Measurements from ENCODE around the gene HCRTR1. TPM values are rescaled to one million over a fixed set of nuclear protein-coding genes. Genes with fewer than 3 reads are reported as not detected.

Gene HCRTR1
- total and polyA plus RNA-seq, 8 donors = 0.14 to 0.24 (median 0.17) TPM; not detected in 4

DNA sequence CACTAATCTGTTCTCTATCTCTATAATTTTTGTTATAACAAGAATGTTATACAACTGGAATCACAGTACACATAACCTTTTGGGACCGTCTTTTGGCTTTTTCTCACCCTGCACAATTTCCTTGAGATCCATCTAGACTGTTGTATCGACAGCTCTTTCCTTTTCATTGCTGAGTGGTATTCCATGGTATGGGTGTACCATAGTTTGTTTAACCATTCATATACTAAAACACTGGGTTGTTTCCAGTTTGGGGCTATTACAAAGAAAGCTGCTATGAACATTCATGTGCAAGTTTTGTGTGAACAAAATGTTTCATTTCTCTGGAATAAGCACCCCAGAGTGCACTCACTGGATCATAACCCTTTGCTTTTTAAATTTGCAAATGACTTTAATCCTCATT is 15.4 kb upstream of the HCRTR1 start:
- Histone ChIP-seq H3K27ac (no peak overlapping the region), H3K4me1 (no peaks in the 10 kb centered on the region), H3K36me3 (no peaks in the 10 kb centered on the region), H3K9me3 (no peaks in the 10 kb centered on the region), H3K4me3 (no peak overlapping the region), H3K27me3 (no peaks in the 10 kb centered on the region)
- ATAC-seq (no peak), DNase-seq (no peak)
- TF ChIP-seq, protein P1, sequence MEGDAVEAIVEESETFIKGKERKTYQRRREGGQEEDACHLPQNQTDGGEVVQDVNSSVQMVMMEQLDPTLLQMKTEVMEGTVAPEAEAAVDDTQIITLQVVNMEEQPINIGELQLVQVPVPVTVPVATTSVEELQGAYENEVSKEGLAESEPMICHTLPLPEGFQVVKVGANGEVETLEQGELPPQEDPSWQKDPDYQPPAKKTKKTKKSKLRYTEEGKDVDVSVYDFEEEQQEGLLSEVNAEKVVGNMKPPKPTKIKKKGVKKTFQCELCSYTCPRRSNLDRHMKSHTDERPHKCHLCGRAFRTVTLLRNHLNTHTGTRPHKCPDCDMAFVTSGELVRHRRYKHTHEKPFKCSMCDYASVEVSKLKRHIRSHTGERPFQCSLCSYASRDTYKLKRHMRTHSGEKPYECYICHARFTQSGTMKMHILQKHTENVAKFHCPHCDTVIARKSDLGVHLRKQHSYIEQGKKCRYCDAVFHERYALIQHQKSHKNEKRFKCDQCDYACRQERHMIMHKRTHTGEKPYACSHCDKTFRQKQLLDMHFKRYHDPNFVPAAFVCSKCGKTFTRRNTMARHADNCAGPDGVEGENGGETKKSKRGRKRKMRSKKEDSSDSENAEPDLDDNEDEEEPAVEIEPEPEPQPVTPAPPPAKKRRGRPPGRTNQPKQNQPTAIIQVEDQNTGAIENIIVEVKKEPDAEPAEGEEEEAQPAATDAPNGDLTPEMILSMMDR (IDR thresholded peaks at IDR 0.05) = no peak
- intact Hi-C loops (cut with DNase I) = no loop called here

DNA sequence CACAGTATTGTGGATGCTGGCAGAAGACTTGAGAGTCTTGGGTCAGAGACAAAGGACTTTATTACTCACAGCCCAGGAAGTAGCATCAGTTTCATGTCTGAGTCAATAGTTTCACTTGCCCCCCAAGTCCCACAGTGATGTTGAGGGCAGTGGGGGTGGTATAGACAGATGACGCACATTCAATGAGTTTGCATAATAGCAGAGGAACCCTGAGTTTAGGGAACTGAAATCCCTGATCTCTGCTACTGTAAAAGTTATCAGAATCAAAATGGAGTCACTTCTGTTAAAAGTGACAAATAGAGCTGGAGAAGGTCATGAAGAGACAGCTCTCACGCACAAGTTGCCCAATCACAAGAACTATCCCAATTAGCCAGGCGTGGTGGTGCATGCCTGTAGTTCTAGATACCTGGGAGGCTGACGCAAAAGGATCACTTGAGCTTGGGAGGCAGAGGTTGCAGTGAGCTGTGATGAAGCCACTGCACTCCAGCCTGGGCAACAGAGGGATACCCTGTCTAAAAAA is 11.5 kb upstream of the HCRTR1 start:
- DNase-seq = no peak
- ATAC-seq = peak; percentile 49
- no peaks in the 10 kb centered on the region for H3K4me1 ChIP-seq
- no peak overlapping the region for H3K4me3 ChIP-seq
- TF ChIP-seq, protein P1 (IDR thresholded peaks at IDR 0.05) = no peak
- intact Hi-C loops (cut with DNase I) = no loop called here
- H3K9me3 ChIP-seq = no peaks in the 10 kb centered on the region
- no peaks in the 10 kb centered on the region for H3K27me3 ChIP-seq
- H3K27ac ChIP-seq = no peak overlapping the region
- no peaks in the 10 kb centered on the region for H3K36me3 ChIP-seq

GRCh38 chr1:31607360-31607759 is 10.1 kb upstream of the HCRTR1 start:
- H3K36me3 ChIP-seq = no peaks in the 10 kb centered on the region
- intact Hi-C loops (cut with DNase I) = no loop called here
- H3K4me1 ChIP-seq = no peaks in the 10 kb centered on the region
- TF ChIP-seq, protein P1 (IDR thresholded peaks at IDR 0.05) = no peak
- no peaks in the 10 kb centered on the region for H3K27me3 ChIP-seq
- no peak overlapping the region for H3K4me3 ChIP-seq
- ATAC-seq (no peak), DNase-seq (no peak)
- no peaks in the 10 kb centered on the region for H3K9me3 ChIP-seq
- no peak overlapping the region for H3K27ac ChIP-seq

DNA sequence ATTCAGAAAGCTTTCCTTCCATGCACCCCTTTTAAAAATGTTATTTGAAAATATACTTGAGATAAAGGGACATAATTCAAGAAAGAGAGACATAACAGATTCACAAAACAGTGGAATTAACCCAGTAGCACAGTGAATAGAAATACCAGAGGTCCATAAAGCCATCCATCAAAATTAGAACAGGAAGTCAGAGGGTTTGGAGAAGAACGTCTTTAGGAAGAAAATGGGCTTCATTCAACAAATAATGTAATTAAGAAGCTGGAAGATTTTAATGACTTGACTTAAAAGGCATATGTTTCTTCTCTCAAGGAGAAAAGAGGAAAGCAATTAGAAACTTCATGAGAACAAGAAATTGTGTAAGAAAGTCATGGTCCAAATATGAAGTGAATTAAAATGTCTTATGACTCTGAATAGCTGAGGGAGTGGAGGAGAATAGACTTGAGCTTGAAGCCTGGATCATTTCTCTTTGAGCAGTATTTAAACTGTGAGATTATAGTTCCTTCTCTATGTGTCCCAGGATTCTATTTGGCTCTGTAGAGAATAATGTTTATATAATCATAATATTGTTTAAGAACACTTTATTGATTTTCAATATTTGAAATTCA is 7.9 kb upstream of the HCRTR1 start:
- no peak overlapping the region for H3K4me3 ChIP-seq
- H3K27ac ChIP-seq = no peak overlapping the region
- H3K36me3 ChIP-seq = no peaks in the 10 kb centered on the region
- H3K4me1 ChIP-seq = no peaks in the 10 kb centered on the region
- intact Hi-C loops (cut with DNase I) = no loop called here
- ATAC-seq (no peak), DNase-seq (no peak)
- no peaks in the 10 kb centered on the region for H3K27me3 ChIP-seq
- H3K9me3 ChIP-seq = no peaks in the 10 kb centered on the region
- TF ChIP-seq, protein P1 (IDR thresholded peaks at IDR 0.05) = no peak

DNA sequence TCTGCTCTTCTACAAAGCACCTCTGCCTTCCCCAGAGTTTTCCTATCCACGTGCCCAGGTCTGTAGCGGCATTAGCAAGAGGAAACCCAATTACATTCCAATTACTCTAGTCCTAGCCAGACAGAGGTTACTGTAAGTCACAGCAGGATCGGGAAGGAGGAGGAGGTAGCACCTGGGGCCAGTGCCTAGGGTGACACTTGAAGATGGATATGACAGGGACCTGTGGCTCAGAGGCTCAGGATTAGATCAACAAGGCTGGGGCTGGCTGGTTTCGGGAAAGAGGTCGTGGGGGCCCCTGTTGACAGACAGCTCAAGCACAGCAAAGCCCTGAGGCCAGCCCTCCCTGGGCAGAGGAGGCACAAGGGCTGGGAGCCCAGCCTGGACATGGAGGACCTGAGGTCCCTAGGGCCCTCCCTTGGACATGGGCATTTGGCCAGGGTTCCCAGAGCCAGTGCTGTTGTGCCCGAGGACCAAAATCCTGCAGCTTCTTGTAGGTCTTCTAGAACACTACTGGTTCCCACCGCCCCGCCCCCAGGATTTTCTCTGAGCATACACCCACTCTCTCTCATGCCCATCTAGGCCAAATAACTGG is 3.0 kb upstream of the HCRTR1 start:
- H3K36me3 ChIP-seq = no peaks in the 10 kb centered on the region
- peaks cover 7 to 35% of the 10 kb centered on the region in 2 donors for H3K27me3 ChIP-seq
- H3K4me3 ChIP-seq = no peak overlapping the region
- intact Hi-C loops (cut with DNase I) = no loop called here
- DNase-seq (peak in 1 of 4 donors; percentile 60), ATAC-seq (no peak)
- no peaks in the 10 kb centered on the region for H3K9me3 ChIP-seq
- TF ChIP-seq, protein P1 (IDR thresholded peaks at IDR 0.05) = no peak
- H3K27ac ChIP-seq = no peak overlapping the region
- peaks cover 0 to 8% of the 10 kb centered on the region in 2 donors for H3K4me1 ChIP-seq
